Mesenteric fat pad (tissue), 1 donor: ENCODE data around the gene HBM. TPM values are rescaled to one million over a fixed set of nuclear protein-coding genes. Genes with fewer than 3 reads are reported as not detected.
"Not testable (repeated sequence)": the region's sequence is repeated elsewhere in the genome, so short reads cannot be mapped to it uniquely, and the experiment has no call there.

Experiments used
- DNase-seq: peaks from one replicate; pipeline ENCODE4 v3.0.0-alpha.2; 2020; ENCODE audit warnings: low spot score
- total RNA-seq: library from RNA; stranded (reverse); fragmentation: NEBNext Ultra II Directional; extraction: Animal tissue kit (Norgen Biotek cat#: 25700); gene quantifications from one replicate; pipeline ENCODE4 v1.2.1, GENCODE V29; 2021
- donor health status: DM: yes; HTN: yes; CAD: no.

The HBM gene
- total RNA-seq, 1 donor from 2014 or later = not detected

GRCh38 chr16:144797-145252 is 21.0 kb upstream of the HBM start:
- no peak for DNase-seq

GRCh38 chr16:146646-147045 is 19.1 kb upstream of the HBM start:
- no peak for DNase-seq

- no peak for DNase-seq
These were observed 16.6 kb upstream of the HBM start for GRCh38 chr16:149024-149660.

- no peak for DNase-seq
These were observed 13.3 kb upstream of the HBM start, which contains the start of gene HBZ for GRCh38 chr16:152141-153128. TSS of gene HBZ (plus strand) at chr16:152644. CDS start at chr16:152910, 266 bp downstream.

GRCh38 chr16:153129-153521 is 12.7 kb upstream of the HBM start:
- DNase-seq = not testable (repeated sequence)

GRCh38 chr16:153550-154216 is 12.1 kb upstream of the HBM start:
- not testable (repeated sequence) for DNase-seq

- no peak for DNase-seq
These were observed 11.4 kb upstream of the HBM start for GRCh38 chr16:154217-155030.

- no peak for DNase-seq
These were observed 10.8 kb upstream of the HBM start for GRCh38 chr16:155031-155398.

GRCh38 chr16:159136-159849 is 6.5 kb upstream of the HBM start:
- DNase-seq = no peak

GRCh38 chr16:160242-160641 is 5.5 kb upstream of the HBM start:
- not testable (repeated sequence) for DNase-seq

GRCh38 chr16:160691-161190 is 5.0 kb upstream of the HBM start:
- DNase-seq = no peak

- DNase-seq = no peak
These were observed 3.3 kb upstream of the HBM start for GRCh38 chr16:162271-162991.

GRCh38 chr16:163139-163538 is 2.6 kb upstream of the HBM start:
- not testable (repeated sequence) for DNase-seq

GRCh38 chr16:163696-164095 is 2.1 kb upstream of the HBM start:
- DNase-seq = not testable (repeated sequence)

GRCh38 chr16:164134-164823 is 1.5 kb upstream of the HBM start:
- not testable (repeated sequence) for DNase-seq

- no peak for DNase-seq
These were observed 795 bp upstream of the HBM start for GRCh38 chr16:164827-165538.

GRCh38 chr16:166375-167121 is 770 bp downstream of the HBM start:
- DNase-seq = no peak
